KMS-11 (cell line): ENCODE results near the gene HAVCR2.
A peak's percentile ranks its signal among the peaks of the same experiment; 100 is the strongest.

Experiments
- H2AFZ ChIP-seq: fragments of 200-600 bp; sonication (generic); 2 replicates; pipeline ENCODE4 v1.6.1; 2016; ENCODE audit warnings: antibody characterized with exemption, mixed run types, low read depth
- H3K27ac ChIP-seq: fragments of 200-600 bp; sonication (generic); 2 replicates; pipeline ENCODE4 v1.6.1; 2016; ENCODE audit warnings: mild to moderate bottlenecking, mixed run types
- H3K27me3 ChIP-seq: fragments of 200-600 bp; sonication (generic); 2 replicates; pipeline ENCODE4 v1.6.1; 2017; ENCODE audit warnings: mild to moderate bottlenecking, low read depth, mixed run types, moderate library complexity; ENCODE audit not compliant: insufficient read depth
- H3K36me3 ChIP-seq: fragments of 200-600 bp; sonication (generic); 2 replicates; pipeline ENCODE4 v1.6.1; 2017; ENCODE audit warnings: mild to moderate bottlenecking, mixed run types; ENCODE audit not compliant: insufficient read depth
- H3K4me1 ChIP-seq: fragments of 200-600 bp; sonication (generic); 2 replicates; pipeline ENCODE4 v1.6.1; 2016; ENCODE audit warnings: mild to moderate bottlenecking, low read depth, mixed run types; ENCODE audit not compliant: poor library complexity, severe bottlenecking
- H3K4me2 ChIP-seq: fragments of 200-600 bp; sonication (generic); 2 replicates; pipeline ENCODE4 v1.7.0; 2016; ENCODE audit warnings: mild to moderate bottlenecking, mixed run types
- H3K4me3 ChIP-seq: fragments of 200-600 bp; sonication (generic); IDR thresholded peaks from 2 replicates; pipeline ENCODE4 v1.6.1; 2017; ENCODE audit warnings: low read depth, low read length, mixed read lengths; ENCODE audit not compliant: insufficient read depth
- H3K79me2 ChIP-seq: fragments of 200-600 bp; sonication (generic); 2 replicates; pipeline ENCODE4 v1.6.1; 2016; ENCODE audit warnings: low read depth, mixed run types; ENCODE audit not compliant: insufficient read depth
- H3K9ac ChIP-seq: fragments of 200-600 bp; sonication (generic); 2 replicates; pipeline ENCODE4 v1.6.1; 2016; ENCODE audit warnings: mild to moderate bottlenecking, mixed run types
- H4K20me1 ChIP-seq: fragments of 200-600 bp; sonication (generic); 2 replicates; pipeline ENCODE4 v1.6.1; 2016; ENCODE audit warnings: mild to moderate bottlenecking, mixed run types; ENCODE audit not compliant: insufficient read depth
- CTCF ChIP-seq: fragments of 200-600 bp; sonication (generic); conservative IDR thresholded peaks from 2 replicates; pipeline ENCODE4 v1.6.1; 2017; ENCODE audit warnings: low read depth, mild to moderate bottlenecking, antibody characterized with exemption, low read length, moderate library complexity, mixed read lengths

HAVCR2 gene

GRCh38 chr5:157148734-157149615, 40.1 kb upstream of the HAVCR2 start:
- Histone ChIP-seq H3K27ac (no peak overlapping the region), H3K4me3 (no peak overlapping the region)
- peak; percentile 82 for TF ChIP-seq CTCF

DNA sequence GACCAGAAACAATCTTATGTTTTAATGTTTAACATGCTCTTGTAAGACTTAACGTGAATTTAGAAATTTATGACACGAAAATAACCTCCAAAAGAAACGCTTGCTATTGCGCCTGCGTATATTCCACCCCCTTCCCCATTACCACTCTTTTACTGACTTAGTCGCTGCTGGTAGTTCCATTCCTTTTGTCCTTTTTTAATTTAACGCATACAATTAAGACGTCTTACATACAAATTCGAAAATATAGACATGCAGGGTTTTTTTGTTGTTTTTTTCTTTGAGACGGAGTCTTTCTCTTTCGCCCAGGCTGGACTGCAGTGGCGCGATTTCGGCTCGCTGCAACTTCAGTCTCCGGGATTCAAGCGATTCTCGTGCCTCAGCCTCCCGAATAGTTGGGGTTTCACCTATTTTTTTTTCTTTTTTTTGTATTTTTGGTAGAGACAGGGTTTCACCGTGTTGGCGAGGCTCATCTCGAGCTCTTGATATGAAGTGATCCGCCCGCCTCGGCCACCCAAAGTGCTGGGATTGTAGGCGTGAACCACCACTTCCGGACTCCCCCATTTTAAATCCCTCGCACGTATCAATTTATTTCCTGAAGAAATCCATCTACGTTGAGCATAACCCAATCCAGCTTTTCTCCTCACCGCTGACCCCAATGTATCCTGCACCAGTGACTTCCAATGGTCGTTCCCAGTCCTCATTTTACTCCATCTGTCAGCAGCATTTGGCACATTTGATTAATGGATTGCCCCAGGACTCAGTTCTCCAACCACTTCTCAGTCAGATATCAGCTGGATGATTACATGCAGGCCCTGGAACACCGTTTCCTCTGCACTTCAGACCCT, 34.5 kb upstream of the HAVCR2 start:
- no peaks in the 10 kb centered on the region for H3K4me1 ChIP-seq
- no peak overlapping the region for H3K4me3 ChIP-seq
- no peak overlapping the region for H3K9ac ChIP-seq
- H3K27me3 ChIP-seq: no peaks in the 10 kb centered on the region
- H3K79me2 ChIP-seq: peaks cover 11% of the 10 kb centered on the region
- no peak for TF ChIP-seq CTCF
- H3K36me3 ChIP-seq: no peaks in the 10 kb centered on the region
- H3K4me2 ChIP-seq: no peak overlapping the region
- H4K20me1 ChIP-seq: no peaks in the 10 kb centered on the region
- H2AFZ ChIP-seq: peak overlapping the region; percentile 80; the same call in 1 of the 2 replicates
- no peak overlapping the region for H3K27ac ChIP-seq

More at GRCh38 chr5:157148734-157149615, 40.1 kb upstream of the HAVCR2 start:
- H3K36me3 ChIP-seq: no peaks in the 10 kb centered on the region
- H3K79me2 ChIP-seq: no peaks in the 10 kb centered on the region
- no peak overlapping the region for H3K9ac ChIP-seq
- no peaks in the 10 kb centered on the region for H3K4me1 ChIP-seq
- H2AFZ ChIP-seq: no peak overlapping the region
- no peaks in the 10 kb centered on the region for H3K27me3 ChIP-seq
- H4K20me1 ChIP-seq: no peaks in the 10 kb centered on the region
- no peak overlapping the region for H3K4me2 ChIP-seq

- no peak for TF ChIP-seq CTCF
- Histone ChIP-seq H4K20me1 (no peaks in the 10 kb centered on the region), H2AFZ (peak within 1 kb of the TSS; percentile 80), H3K9ac (peak within 1 kb of the TSS; percentile 78), H3K27me3 (no peaks in the 10 kb centered on the region), H3K27ac (peak within 1 kb of the TSS; percentile 51), H3K36me3 (no peaks in the 10 kb centered on the region), H3K79me2 (peaks cover 11% of the 10 kb centered on the region), H3K4me2 (peak within 1 kb of the TSS; percentile 46), H3K4me1 (no peaks in the 10 kb centered on the region), H3K4me3 (no peak within 1 kb of the TSS)
Observed at GRCh38 chr5:157142317-157143126, 33.7 kb upstream of the HAVCR2 start, which contains the start of gene MED7. MED7 (minus strand) TSS chr5:157142865; CDS start chr5:157139431, 3,434 bp downstream.

GRCh38 chr5:157137691-157138090, 28.8 kb upstream of the HAVCR2 start:
- H4K20me1 ChIP-seq: no peaks in the 10 kb centered on the region
- no peaks in the 10 kb centered on the region for H3K27me3 ChIP-seq

More at GRCh38 chr5:157137691-157138090, 28.8 kb upstream of the HAVCR2 start:
- no peak for TF ChIP-seq CTCF
- no peak overlapping the region for H2AFZ ChIP-seq
- H3K4me1 ChIP-seq: no peaks in the 10 kb centered on the region
- peaks cover 11% of the 10 kb centered on the region for H3K79me2 ChIP-seq
- no peak overlapping the region for H3K4me3 ChIP-seq
- H3K27ac ChIP-seq: no peak overlapping the region
- no peaks in the 10 kb centered on the region for H3K36me3 ChIP-seq
- H3K9ac ChIP-seq: no peak overlapping the region
- H3K4me2 ChIP-seq: no peak overlapping the region
